ENCODE measurements around the gene ZNF341.
A peak's percentile ranks its signal among the peaks of the same experiment; 100 is the strongest.

ZNF341 gene

DNA sequence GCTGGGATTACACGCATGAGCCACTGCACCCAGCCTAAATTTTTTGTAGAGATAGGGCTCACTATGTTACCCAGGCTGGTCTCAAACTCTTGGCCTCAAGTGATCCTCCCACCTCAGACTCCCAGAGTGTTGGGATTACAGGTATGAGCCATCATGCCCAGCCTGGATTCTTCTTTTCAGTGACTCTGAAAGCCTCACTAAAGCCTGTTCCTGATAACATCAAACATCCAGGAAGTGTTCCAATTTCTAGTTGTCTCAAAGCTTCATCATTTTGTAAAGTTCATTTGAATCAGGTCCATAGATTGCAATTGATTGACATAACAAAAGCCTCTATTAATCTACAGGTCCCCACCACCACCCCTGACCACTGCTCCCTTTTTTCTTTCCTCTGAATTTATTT is 50.1 kb downstream of the ZNF341 start:
- H3K4me3 ChIP-seq = no peak overlapping the region
- no peak for DNase-seq (ENCODE audit: low spot score)
- TF ChIP-seq, protein P1, sequence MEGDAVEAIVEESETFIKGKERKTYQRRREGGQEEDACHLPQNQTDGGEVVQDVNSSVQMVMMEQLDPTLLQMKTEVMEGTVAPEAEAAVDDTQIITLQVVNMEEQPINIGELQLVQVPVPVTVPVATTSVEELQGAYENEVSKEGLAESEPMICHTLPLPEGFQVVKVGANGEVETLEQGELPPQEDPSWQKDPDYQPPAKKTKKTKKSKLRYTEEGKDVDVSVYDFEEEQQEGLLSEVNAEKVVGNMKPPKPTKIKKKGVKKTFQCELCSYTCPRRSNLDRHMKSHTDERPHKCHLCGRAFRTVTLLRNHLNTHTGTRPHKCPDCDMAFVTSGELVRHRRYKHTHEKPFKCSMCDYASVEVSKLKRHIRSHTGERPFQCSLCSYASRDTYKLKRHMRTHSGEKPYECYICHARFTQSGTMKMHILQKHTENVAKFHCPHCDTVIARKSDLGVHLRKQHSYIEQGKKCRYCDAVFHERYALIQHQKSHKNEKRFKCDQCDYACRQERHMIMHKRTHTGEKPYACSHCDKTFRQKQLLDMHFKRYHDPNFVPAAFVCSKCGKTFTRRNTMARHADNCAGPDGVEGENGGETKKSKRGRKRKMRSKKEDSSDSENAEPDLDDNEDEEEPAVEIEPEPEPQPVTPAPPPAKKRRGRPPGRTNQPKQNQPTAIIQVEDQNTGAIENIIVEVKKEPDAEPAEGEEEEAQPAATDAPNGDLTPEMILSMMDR (IDR thresholded peaks at IDR 0.05) = no peak

DNA sequence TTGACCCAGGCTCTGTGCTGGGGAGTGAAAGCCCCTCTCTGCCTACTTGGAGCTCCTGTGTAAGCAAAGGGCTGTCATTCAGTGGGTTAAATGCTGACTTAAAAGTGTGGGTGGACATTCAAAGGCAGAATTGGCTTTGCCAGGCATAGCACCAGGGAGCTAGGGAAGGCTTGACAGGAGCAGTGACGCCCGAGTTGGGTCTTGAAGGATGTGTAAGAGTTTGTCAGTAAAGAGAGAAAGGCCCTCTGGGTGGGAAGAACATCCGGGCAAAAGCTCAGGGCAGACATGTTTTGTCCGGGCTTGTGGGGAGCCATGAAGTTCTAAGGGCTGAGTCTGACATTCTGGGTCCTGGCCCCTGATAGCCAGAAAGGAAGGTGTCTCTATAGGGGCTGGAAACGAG is 51.5 kb downstream of the ZNF341 start:
- TF ChIP-seq, protein P1 (IDR thresholded peaks at IDR 0.05) = no peak
- Histone ChIP-seq H3K4me3 (no peak overlapping the region), H3K27ac (no peak overlapping the region)
- no peak for DNase-seq (ENCODE audit: low spot score)

More for the DNA sequence above, 50.1 kb downstream of the ZNF341 start:
- no peak overlapping the region for H3K27ac ChIP-seq

DNA sequence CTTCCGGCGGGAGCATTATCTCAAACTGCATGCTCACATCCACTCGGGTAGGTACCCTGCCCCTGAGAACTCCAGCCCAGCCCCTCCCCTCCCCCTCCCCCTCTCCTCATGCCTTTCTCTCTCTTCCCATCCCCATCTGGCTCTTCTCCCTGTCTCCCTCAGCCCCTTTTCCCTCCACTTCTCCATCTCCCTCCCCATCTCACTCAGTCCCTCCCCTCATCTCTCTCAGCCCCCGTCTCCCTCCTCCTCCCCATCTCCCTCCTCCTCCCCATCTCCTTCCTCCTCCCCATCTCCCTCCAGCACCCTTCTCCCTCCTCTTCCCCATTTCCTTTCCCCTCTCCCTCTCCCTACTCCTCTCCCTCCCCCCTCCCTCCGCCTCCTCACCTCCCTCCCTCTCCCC is 52.0 kb downstream of the ZNF341 start:
- TF ChIP-seq, protein P1 (IDR thresholded peaks at IDR 0.05) = no peak
- Histone ChIP-seq H3K27ac (no peak overlapping the region), H3K4me3 (no peak overlapping the region)
- no peak for DNase-seq (ENCODE audit: low spot score)

DNA sequence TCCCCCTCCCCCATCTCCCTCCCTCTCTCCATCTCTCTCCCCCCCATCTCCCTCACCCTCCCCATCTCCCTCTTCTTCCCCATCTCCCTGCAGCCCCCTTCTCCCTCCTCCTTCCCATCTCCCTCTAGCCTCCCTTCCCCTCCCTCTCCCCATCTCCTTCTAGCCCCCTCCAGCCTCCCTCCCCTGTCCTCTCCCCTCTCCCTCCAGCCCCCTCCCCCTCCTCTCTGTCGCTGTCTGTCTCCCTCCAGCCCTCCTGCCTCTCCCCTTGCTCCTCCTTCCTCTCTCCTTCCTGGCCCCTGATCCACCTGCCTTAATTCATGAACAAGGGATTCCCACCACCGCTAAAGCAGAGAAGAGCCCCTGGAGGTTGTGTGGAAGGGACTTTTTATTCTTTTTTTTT is 52.4 kb downstream of the ZNF341 start:
- TF ChIP-seq, protein P1 (IDR thresholded peaks at IDR 0.05) = no peak
- no peak overlapping the region for H3K4me3 ChIP-seq
- H3K27ac ChIP-seq = no peak overlapping the region
- no peak for DNase-seq (ENCODE audit: low spot score)

DNA sequence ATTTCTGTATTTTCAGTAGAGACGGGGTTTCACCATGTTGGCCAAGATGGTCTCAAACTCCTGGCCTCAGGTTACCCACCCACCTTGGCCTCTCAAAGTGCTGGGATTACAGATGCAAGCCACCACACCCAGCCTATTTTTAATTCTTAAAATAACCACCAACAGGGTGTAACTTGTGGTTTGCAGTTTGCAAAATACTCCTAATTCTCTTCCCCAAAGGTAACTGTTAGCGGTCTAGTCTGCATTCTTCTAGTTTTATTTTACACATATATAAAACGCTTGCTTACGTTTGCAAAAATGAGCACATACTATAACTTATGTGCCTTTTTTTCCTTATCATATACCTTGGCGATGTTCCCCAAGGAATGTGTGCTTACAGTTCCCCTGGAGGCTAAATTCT is 53.7 kb downstream of the ZNF341 start:
- Histone ChIP-seq H3K4me3 (no peak overlapping the region), H3K27ac (no peak overlapping the region)
- DNase-seq (ENCODE audit: low spot score) = no peak
- TF ChIP-seq, protein P1 (IDR thresholded peaks at IDR 0.05) = no peak

DNA sequence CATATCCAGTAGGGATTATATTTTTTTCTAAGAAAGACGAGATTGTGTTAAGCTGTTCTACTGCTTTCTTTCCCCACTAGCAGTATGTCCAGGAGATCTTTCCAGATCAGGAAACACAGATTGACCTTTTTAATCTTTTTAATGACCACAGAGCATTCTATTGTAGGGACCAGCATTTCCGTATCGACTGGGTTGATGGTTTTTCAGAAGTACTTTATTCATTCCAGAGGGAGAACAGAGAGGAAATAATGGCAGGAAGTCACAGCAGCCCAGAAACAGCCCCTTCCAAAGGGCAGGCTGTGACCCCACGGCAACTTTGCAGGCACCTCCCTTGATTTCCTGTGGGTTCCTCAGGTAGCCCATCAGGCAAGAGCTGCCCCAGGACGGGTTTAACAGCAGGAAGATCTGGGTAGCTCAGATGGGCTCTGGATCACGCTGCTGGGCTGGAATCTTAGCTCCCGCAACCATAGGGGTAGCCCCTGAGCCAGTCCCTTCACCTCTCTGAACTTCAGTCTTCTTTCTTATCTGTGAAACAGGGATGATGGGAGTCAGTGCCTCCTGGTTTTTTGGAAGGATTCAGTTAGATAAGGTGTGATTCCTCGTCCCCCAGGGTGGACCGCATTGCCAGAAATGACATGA is 55.6 kb downstream of the ZNF341 start:
- TF ChIP-seq, protein P1 (IDR thresholded peaks at IDR 0.05) = no peak
- Histone ChIP-seq H3K4me3 (no peak overlapping the region), H3K27ac (peak overlapping the region in 1 of 2 donors; percentile 11)
- DNase-seq (ENCODE audit: low spot score) = no peak

DNA sequence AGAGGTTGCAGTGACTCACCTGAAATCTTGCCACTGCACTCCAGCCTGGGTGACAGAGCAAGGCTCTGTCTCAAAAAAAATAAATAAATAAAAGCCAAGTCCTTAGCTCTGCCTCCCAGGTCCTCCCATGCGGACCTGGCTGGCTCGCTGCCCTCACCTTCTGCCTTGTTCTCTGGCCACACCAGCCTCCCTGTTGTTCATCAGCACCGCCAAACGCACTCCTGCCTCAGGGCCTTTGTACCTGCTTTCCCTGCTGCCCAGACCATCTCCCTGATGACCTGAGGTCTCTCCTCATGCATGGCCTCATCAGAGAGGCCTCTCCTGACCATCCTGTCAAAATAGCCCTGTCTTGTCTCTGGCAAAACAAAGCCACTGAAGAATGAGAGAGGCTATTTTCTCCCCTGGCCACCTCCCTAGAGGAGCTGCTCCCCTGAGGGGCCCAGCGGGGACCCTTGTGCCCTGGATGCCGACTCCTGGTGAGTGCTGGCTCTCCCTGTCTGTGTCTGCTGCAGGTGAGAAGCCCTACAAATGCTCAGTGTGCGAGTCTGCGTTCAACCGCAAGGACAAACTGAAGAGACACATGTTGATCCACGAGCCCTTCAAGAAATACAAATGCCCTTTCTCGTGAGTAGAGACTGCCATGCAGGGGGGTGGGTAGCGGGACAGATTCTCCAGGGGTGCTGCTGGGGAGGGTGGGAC is 56.7 kb downstream of the ZNF341 start:
- DNase-seq (ENCODE audit: low spot score) = no peak
- TF ChIP-seq, protein P1 (IDR thresholded peaks at IDR 0.05) = no peak
- H3K4me3 ChIP-seq = no peak overlapping the region
- H3K27ac ChIP-seq = no peak overlapping the region

All from coronary artery (tissue), 2 donors.